MCF 10A (cell line): ENCODE data around the gene KLK1. TPM values are rescaled to one million over a fixed set of nuclear protein-coding genes. Genes with fewer than 3 reads are reported as not detected.
"Not testable (repeated sequence)": the region's sequence is repeated elsewhere in the genome, so short reads cannot be mapped to it uniquely, and the experiment has no call there.

Experiments
- BruUV-seq: library from RNA; stranded (reverse); fragments of 400-500 nt; replicated peaks from 2 replicates; lab custom pipeline; 2021; lab: Mats Ljungman, UMichigan
- CTCF ChIA-PET: fragments of 300-600 bp; sonication (Branson Sonifier 250); formaldehyde crosslinking; extraction: SDS; loops from one replicate; lab custom pipeline; 2021; ENCODE audit warnings: antibody characterized with exemption, inconsistent platforms; lab: Yijun Ruan, JAX
- POLR2A ChIA-PET: fragments of 300-600, 350-650 bp; sonication (Branson Sonifier 250); formaldehyde crosslinking; extraction: SDS; loops from one replicate; lab custom pipeline; 2020; ENCODE audit warnings: antibody characterized with exemption, inconsistent platforms; lab: Yijun Ruan, JAX
- DNase-seq: peaks from one replicate; pipeline ENCODE4 v3.0.0-alpha.2; 2018; ENCODE audit not compliant: unreplicated experiment
- H3K27ac Mint-ChIP-seq: one replicate; pipeline ENCODE4 v1.8.0; 2022; ENCODE audit warnings: mild to moderate bottlenecking, low read depth, mixed read lengths; ENCODE audit not compliant: unreplicated experiment
- H3K27me3 Mint-ChIP-seq: one replicate; pipeline ENCODE4 v1.8.0; 2022; ENCODE audit warnings: mixed read lengths; ENCODE audit not compliant: insufficient read depth, unreplicated experiment
- H3K36me3 Mint-ChIP-seq: one replicate; pipeline ENCODE4 v1.8.0; 2022; ENCODE audit warnings: mild to moderate bottlenecking, moderate library complexity, mixed read lengths; ENCODE audit not compliant: insufficient read depth, unreplicated experiment
- H3K4me1 Mint-ChIP-seq: one replicate; pipeline ENCODE4 v1.8.0; 2022; ENCODE audit warnings: mixed read lengths; ENCODE audit not compliant: insufficient read depth, unreplicated experiment
- H3K4me3 Mint-ChIP-seq: one replicate; pipeline ENCODE4 v1.8.0; 2022; ENCODE audit warnings: mild to moderate bottlenecking, moderate library complexity, mixed read lengths; ENCODE audit not compliant: unreplicated experiment
- H3K9me3 Mint-ChIP-seq: one replicate; pipeline ENCODE4 v1.8.0; 2022; ENCODE audit warnings: mixed read lengths; ENCODE audit not compliant: unreplicated experiment
- intact Hi-C: fragments of 100-400 bp; cut with micrococcal nuclease; formaldehyde crosslinking; loops from 2 replicates; pipeline ENCODE4 v1.14.1; 2022
- total RNA-seq: library from RNA; stranded (reverse); gene quantifications from 2 replicates; pipeline ENCODE4 v1.2.3, GENCODE V29; 2022
- TF ChIP-seq, protein P1 (sequence below): fragments of 200-600 bp; IDR thresholded peaks from one replicate; pipeline ENCODE4 v1.8.0; 2022; ENCODE audit warnings: antibody characterized with exemption, mild to moderate bottlenecking; ENCODE audit not compliant: unreplicated experiment

KLK1 gene
- total RNA-seq, 1 experiment from 2014 or later, result 0.84 TPM

DNA sequence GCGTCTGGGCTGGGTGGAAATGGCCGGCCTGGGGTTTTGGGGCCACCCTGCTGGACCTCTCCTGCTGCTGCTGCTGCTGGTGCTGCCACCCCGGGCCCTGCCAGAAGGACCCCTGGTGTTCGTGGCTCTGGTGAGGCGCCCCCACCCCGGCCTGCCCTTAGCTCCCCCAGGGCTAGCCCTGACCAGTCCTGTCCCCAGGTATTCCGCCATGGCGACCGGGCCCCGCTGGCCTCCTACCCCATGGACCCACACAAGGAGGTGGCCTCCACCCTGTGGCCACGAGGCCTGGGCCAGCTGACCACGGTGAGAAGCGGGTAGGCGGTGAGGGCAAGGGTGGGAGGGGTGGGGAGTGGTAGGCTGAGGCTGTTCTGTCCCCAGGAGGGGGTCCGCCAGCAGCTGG lies 33.2 kb downstream of the KLK1 start, which contains the start of gene ACP4:
ACP4 (plus strand) TSS at position 20 of the 400 bp plus-strand sequence; CDS start at position 20, 0 bp downstream.
- DNase-seq, result no peak
- TF ChIP-seq, protein P1, sequence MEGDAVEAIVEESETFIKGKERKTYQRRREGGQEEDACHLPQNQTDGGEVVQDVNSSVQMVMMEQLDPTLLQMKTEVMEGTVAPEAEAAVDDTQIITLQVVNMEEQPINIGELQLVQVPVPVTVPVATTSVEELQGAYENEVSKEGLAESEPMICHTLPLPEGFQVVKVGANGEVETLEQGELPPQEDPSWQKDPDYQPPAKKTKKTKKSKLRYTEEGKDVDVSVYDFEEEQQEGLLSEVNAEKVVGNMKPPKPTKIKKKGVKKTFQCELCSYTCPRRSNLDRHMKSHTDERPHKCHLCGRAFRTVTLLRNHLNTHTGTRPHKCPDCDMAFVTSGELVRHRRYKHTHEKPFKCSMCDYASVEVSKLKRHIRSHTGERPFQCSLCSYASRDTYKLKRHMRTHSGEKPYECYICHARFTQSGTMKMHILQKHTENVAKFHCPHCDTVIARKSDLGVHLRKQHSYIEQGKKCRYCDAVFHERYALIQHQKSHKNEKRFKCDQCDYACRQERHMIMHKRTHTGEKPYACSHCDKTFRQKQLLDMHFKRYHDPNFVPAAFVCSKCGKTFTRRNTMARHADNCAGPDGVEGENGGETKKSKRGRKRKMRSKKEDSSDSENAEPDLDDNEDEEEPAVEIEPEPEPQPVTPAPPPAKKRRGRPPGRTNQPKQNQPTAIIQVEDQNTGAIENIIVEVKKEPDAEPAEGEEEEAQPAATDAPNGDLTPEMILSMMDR, result no peak
- POLR2A ChIA-PET, result interaction anchor here (0.8 kb wide), 1 partner anchor 10 kb away, joined by 4 read pairs; no protein-coding TSS in a partner anchor
- H3K4me3 Mint-ChIP-seq, result no peak within 1 kb of the TSS
- H3K36me3 Mint-ChIP-seq, result peaks cover 19% of the 10 kb centered on the region
- intact Hi-C loops, result no loop called here
- CTCF ChIA-PET, result interaction anchor here (0.7 to 1.1 kb wide), 3 partner anchors 120 to 230 kb away, joined by 3 to 5 read pairs (median 3); no protein-coding TSS in a partner anchor
- no peaks in the 10 kb centered on the region for H3K9me3 Mint-ChIP-seq
- no peaks in the 10 kb centered on the region for H3K4me1 Mint-ChIP-seq
- H3K27me3 Mint-ChIP-seq, result no peaks in the 10 kb centered on the region
- peak within 1 kb of the TSS; percentile 23 for H3K27ac Mint-ChIP-seq
- no TSS peak for BruUV-seq

DNA sequence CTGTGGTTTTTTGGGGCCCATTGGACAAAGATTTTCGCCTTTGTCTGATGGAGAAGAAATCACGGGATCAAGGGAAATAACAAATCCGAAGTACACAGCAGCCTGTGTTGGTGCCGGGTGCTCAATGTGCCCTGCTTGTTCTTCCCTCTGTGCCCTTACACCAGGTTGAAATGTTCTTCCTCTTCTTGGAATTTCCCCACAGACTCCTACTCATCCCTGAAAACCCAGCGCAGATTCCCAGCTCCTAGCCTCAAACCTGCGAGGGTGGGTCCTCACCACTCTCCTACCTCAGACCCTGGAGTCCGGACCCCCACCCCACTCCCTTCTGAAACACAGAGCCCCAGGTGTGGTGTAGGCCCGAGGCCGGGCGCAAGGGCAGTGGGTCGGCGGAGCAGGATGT lies 38.3 kb downstream of the KLK1 start:
- DNase-seq, result no peak
- Mint-ChIP-seq H3K36me3 (peaks cover 9% of the 10 kb centered on the region), H3K27me3 (peaks cover 13% of the 10 kb centered on the region), H3K27ac (no peak overlapping the region), H3K9me3 (no peaks in the 10 kb centered on the region), H3K4me3 (no peak overlapping the region), H3K4me1 (no peaks in the 10 kb centered on the region)
- CTCF ChIA-PET, result interaction anchor here (1.2 to 2.5 kb wide), 2 partner anchors 248 to 417 kb away, joined by 4 to 21 read pairs; no protein-coding TSS in a partner anchor
- POLR2A ChIA-PET, result no interaction called here
- BruUV-seq, result no TSS peak
- TF ChIP-seq, protein P1, result no peak
- intact Hi-C loops, result no loop called here

DNA sequence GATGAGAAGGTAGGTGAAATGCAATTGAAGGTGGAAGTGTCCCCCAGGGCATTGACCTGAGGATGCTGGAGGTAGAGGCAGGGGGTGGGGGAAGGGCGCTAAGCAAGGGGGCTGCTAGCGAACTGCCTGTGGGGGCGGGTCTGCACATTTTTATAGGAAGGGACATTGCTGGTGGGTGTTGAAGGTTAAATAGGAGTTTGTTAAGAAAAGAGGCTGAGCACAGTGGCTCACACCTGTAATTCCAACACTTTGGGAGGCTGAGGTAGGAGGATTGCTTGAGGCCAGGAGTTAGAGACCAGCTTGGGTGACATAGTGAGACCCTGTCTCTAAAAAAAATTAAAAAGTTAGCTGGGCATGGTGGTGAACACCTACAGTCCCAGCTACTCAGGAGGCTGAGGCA lies 38.9 kb downstream of the KLK1 start:
- Mint-ChIP-seq H3K27me3 (peaks cover 19% of the 10 kb centered on the region), H3K9me3 (no peaks in the 10 kb centered on the region), H3K4me3 (no peak overlapping the region), H3K27ac (no peak overlapping the region), H3K4me1 (peaks cover under 1% of the 10 kb centered on the region), H3K36me3 (peaks cover 9% of the 10 kb centered on the region)
- TF ChIP-seq, protein P1, result no peak
- no peak for DNase-seq
- POLR2A ChIA-PET, result no interaction called here
- intact Hi-C loops, result no loop called here
- CTCF ChIA-PET, result interaction anchor here (1.2 to 2.6 kb wide), 3 partner anchors 247 to 416 kb away, joined by 4 to 21 read pairs (median 19); no protein-coding TSS in a partner anchor
- BruUV-seq, result no TSS peak

DNA sequence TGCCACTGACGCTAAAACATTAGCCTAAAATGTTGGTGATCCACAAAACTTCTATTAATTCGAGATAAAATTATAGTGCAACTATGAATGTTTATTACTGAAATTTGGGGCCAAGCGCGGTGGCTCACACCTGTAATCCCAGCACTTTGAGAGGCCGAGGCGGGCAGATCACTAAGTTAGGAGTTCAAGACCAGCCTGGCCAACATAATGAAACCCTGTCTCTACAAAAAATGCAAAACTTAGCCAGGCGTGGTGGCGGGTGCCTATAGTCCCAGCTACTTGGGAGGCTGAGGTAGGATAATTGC lies 39.8 kb downstream of the KLK1 start:
- CTCF ChIA-PET, result interaction anchor here (0.6 to 2.6 kb wide), 18 partner anchors 9 to 432 kb away, joined by 3 to 21 read pairs (median 3); no protein-coding TSS in a partner anchor
- peaks cover 28% of the 10 kb centered on the region for H3K27me3 Mint-ChIP-seq
- POLR2A ChIA-PET, result interaction anchor here (0.6 to 1.0 kb wide), 3 partner anchors 249 to 415 kb away, joined by 3 to 4 read pairs (median 3); no protein-coding TSS in a partner anchor
- not testable (repeated sequence) for H3K4me3 Mint-ChIP-seq, H3K9me3 Mint-ChIP-seq, H3K27ac Mint-ChIP-seq, DNase-seq, H3K36me3 Mint-ChIP-seq, H3K4me1 Mint-ChIP-seq, BruUV-seq
- intact Hi-C loops, result loop anchor here (1.0 to 2.0 kb wide), 5 partner anchors 78 to 415 kb away; no protein-coding TSS in a partner anchor
